Measurements from ENCODE around the gene NELL1. TPM values are rescaled to one million over a fixed set of nuclear protein-coding genes. Genes with fewer than 3 reads are reported as not detected.

Gene NELL1
- total and polyA plus RNA-seq, 4 donors: 0.05 to 0.31 (median 0.12) TPM; not detected in 1

- no peak for ATAC-seq (ENCODE audit: insufficient read depth, low FRiP score)
- WGBS, 2 donors: 94 to 96% methylated on average over 1 of the region's 1 CpG
- no peak for TF ChIP-seq CTCF (IDR thresholded peaks at IDR 0.05; ENCODE audit: control extremely low read depth, extremely low read depth)
Observed at GRCh38 chr11:21110415-21110814, 441.0 kb downstream of the NELL1 start.

GRCh38 chr11:21113876-21114275 is 444.5 kb downstream of the NELL1 start:
- DNase-seq (no peak), ATAC-seq (ENCODE audit: insufficient read depth, low FRiP score) (no peak)
- H3K27ac ChIP-seq (ENCODE audit: low read depth in 1 of 2, low read length in 1 of 2): no peak overlapping the region
- no peaks in the 10 kb centered on the region for H3K36me3 ChIP-seq (ENCODE audit: control insufficient read depth in 4 of 4, insufficient read depth in 4 of 4, low read length in 4 of 4)
- H3K4me1 ChIP-seq (ENCODE audit: control insufficient read depth in 5 of 5, insufficient read depth in 5 of 5, low read length in 5 of 5): no peaks in the 10 kb centered on the region
- H3K4me3 ChIP-seq: no peak overlapping the region
- TF ChIP-seq CTCF (IDR thresholded peaks at IDR 0.05; ENCODE audit: control extremely low read depth, extremely low read depth): no peak
- 73 to 75% methylated on average over 3 of the region's 3 CpGs for WGBS, 2 donors
- no peaks in the 10 kb centered on the region for H3K27me3 ChIP-seq (ENCODE audit: control insufficient read depth in 3 of 3, insufficient read depth in 3 of 3, low read length in 2 of 3)
- no peaks in the 10 kb centered on the region for H3K9me3 ChIP-seq (ENCODE audit: control insufficient read depth in 4 of 4, insufficient read depth in 3 of 4, low read length in 3 of 4)
- no peak overlapping the region for H3K9ac ChIP-seq (ENCODE audit: insufficient read depth in 1 of 2, low read length in 2 of 2)

More at GRCh38 chr11:21110415-21110814, 441.0 kb downstream of the NELL1 start:
- Histone ChIP-seq H3K27ac (ENCODE audit: low read depth in 1 of 2, low read length in 1 of 2) (no peak overlapping the region), H3K27me3 (ENCODE audit: control insufficient read depth in 3 of 3, insufficient read depth in 3 of 3, low read length in 2 of 3) (no peaks in the 10 kb centered on the region), H3K36me3 (ENCODE audit: control insufficient read depth in 4 of 4, insufficient read depth in 4 of 4, low read length in 4 of 4) (no peaks in the 10 kb centered on the region), H3K9me3 (ENCODE audit: control insufficient read depth in 4 of 4, insufficient read depth in 3 of 4, low read length in 3 of 4) (no peaks in the 10 kb centered on the region), H3K4me3 (no peak overlapping the region), H3K9ac (ENCODE audit: insufficient read depth in 1 of 2, low read length in 2 of 2) (no peak overlapping the region), H3K4me1 (ENCODE audit: control insufficient read depth in 5 of 5, insufficient read depth in 5 of 5, low read length in 5 of 5) (no peaks in the 10 kb centered on the region)
- DNase-seq: no peak

GRCh38 chr11:21116009-21116408 is 446.6 kb downstream of the NELL1 start:
- no peak overlapping the region for H3K4me3 ChIP-seq
- H3K36me3 ChIP-seq (ENCODE audit: control insufficient read depth in 4 of 4, insufficient read depth in 4 of 4, low read length in 4 of 4): no peaks in the 10 kb centered on the region
- H3K4me1 ChIP-seq (ENCODE audit: control insufficient read depth in 5 of 5, insufficient read depth in 5 of 5, low read length in 5 of 5): no peaks in the 10 kb centered on the region
- H3K27me3 ChIP-seq (ENCODE audit: control insufficient read depth in 3 of 3, insufficient read depth in 3 of 3, low read length in 2 of 3): no peaks in the 10 kb centered on the region
- 80 to 92% methylated on average over 1 of the region's 1 CpG for WGBS, 2 donors
- TF ChIP-seq CTCF (IDR thresholded peaks at IDR 0.05; ENCODE audit: control extremely low read depth, extremely low read depth): no peak
- no peak for ATAC-seq (ENCODE audit: insufficient read depth, low FRiP score)
- no peak for DNase-seq
- no peak overlapping the region for H3K27ac ChIP-seq (ENCODE audit: low read depth in 1 of 2, low read length in 1 of 2)
- H3K9ac ChIP-seq (ENCODE audit: insufficient read depth in 1 of 2, low read length in 2 of 2): no peak overlapping the region
- H3K9me3 ChIP-seq (ENCODE audit: control insufficient read depth in 4 of 4, insufficient read depth in 3 of 4, low read length in 3 of 4): no peaks in the 10 kb centered on the region

- Histone ChIP-seq H3K27ac (ENCODE audit: low read depth in 1 of 2, low read length in 1 of 2) (no peak overlapping the region), H3K4me1 (ENCODE audit: control insufficient read depth in 5 of 5, insufficient read depth in 5 of 5, low read length in 5 of 5) (no peaks in the 10 kb centered on the region), H3K9ac (ENCODE audit: insufficient read depth in 1 of 2, low read length in 2 of 2) (no peak overlapping the region), H3K9me3 (ENCODE audit: control insufficient read depth in 4 of 4, insufficient read depth in 3 of 4, low read length in 3 of 4) (no peaks in the 10 kb centered on the region), H3K4me3 (no peak overlapping the region), H3K36me3 (ENCODE audit: control insufficient read depth in 4 of 4, insufficient read depth in 4 of 4, low read length in 4 of 4) (no peaks in the 10 kb centered on the region), H3K27me3 (ENCODE audit: control insufficient read depth in 3 of 3, insufficient read depth in 3 of 3, low read length in 2 of 3) (no peaks in the 10 kb centered on the region)
- WGBS, 2 donors: 49 to 58% methylated on average over 3 of the region's 3 CpGs
- DNase-seq (no peak), ATAC-seq (ENCODE audit: insufficient read depth, low FRiP score) (no peak)
- no peak for TF ChIP-seq CTCF (IDR thresholded peaks at IDR 0.05; ENCODE audit: control extremely low read depth, extremely low read depth)
Observed at GRCh38 chr11:21119411-21119810, 450.0 kb downstream of the NELL1 start.
